ENCODE data around the gene TMSB10.
A peak's percentile ranks its signal among the peaks of the same experiment; 100 is the strongest.

Gene TMSB10

GRCh38 chr2:84882775-84883550, 22.5 kb upstream of the TMSB10 start:
- ChIA-PET POLR2A (interaction anchor here (1.0 kb wide), 1 partner anchor 17 kb away, joined by 3 read pairs; no protein-coding TSS in a partner anchor), CTCF (interaction anchor here (0.7 to 3.3 kb wide), 17 partner anchors 9 to 397 kb away, joined by 3 to 19 read pairs (median 4); partner anchors contain the start of gene TMSB10)
- no peak for DNase-seq
- Histone ChIP-seq H3K27me3 (replicated peaks in 2 of 5; ENCODE audit: control insufficient read depth in 4 of 5, insufficient read depth in 5 of 5, low read length in 4 of 5) (peaks cover 0 to 45% (median 29%) of the 10 kb centered on the region in 5 experiments), H3K36me3 (ENCODE audit: control insufficient read depth in 4 of 4, insufficient read depth in 4 of 4, low read length in 3 of 4) (no peaks in the 10 kb centered on the region), H3K27ac (ENCODE audit: insufficient read depth in 1 of 2, low read depth in 1 of 2, low read length in 2 of 2, poor library complexity in 1 of 2, severe bottlenecking in 2 of 2) (no peak overlapping the region), H3K4me1 (ENCODE audit: control extremely low read depth in 1 of 4, control insufficient read depth in 4 of 4, insufficient read depth in 4 of 4, low read length in 3 of 4) (peaks cover 16 to 33% (median 28%) of the 10 kb centered on the region in 4 experiments), H3K4me3 (ENCODE audit: control insufficient read depth in 1 of 7, extremely low read depth in 1 of 7, insufficient read depth in 4 of 7, low read depth in 2 of 7, low read length in 6 of 7) (no peak overlapping the region), H3K9me3 (ENCODE audit: control extremely low read depth in 1 of 5, control insufficient read depth in 4 of 5, insufficient read depth in 2 of 5, low read depth in 1 of 5, low read length in 4 of 5) (no peaks in the 10 kb centered on the region)
- 94% methylated on average over 2 of the region's 4 CpGs for WGBS (ENCODE audit: insufficient coverage)

- Histone ChIP-seq H3K27me3 (replicated peaks in 2 of 5; ENCODE audit: control insufficient read depth in 4 of 5, insufficient read depth in 5 of 5, low read length in 4 of 5) (peaks cover 0 to 31% (median 20%) of the 10 kb centered on the region in 5 experiments), H3K36me3 (ENCODE audit: control insufficient read depth in 4 of 4, insufficient read depth in 4 of 4, low read length in 3 of 4) (no peaks in the 10 kb centered on the region), H3K27ac (ENCODE audit: insufficient read depth in 1 of 2, low read depth in 1 of 2, low read length in 2 of 2, poor library complexity in 1 of 2, severe bottlenecking in 2 of 2) (no peak overlapping the region), H3K4me3 (ENCODE audit: control insufficient read depth in 1 of 7, extremely low read depth in 1 of 7, insufficient read depth in 4 of 7, low read depth in 2 of 7, low read length in 6 of 7) (no peak overlapping the region), H3K9me3 (ENCODE audit: control extremely low read depth in 1 of 5, control insufficient read depth in 4 of 5, insufficient read depth in 2 of 5, low read depth in 1 of 5, low read length in 4 of 5) (no peaks in the 10 kb centered on the region), H3K4me1 (ENCODE audit: control extremely low read depth in 1 of 4, control insufficient read depth in 4 of 4, insufficient read depth in 4 of 4, low read length in 3 of 4) (peaks cover 22 to 44% (median 40%) of the 10 kb centered on the region in 4 experiments)
- ChIA-PET POLR2A (no interaction called here), CTCF (interaction anchor here (1.4 to 1.6 kb wide), 3 partner anchors 8 to 26 kb away, joined by 3 to 4 read pairs (median 3); no protein-coding TSS in a partner anchor)
- DNase-seq, result no peak
Observed at GRCh38 chr2:84884449-84884848, 21.0 kb upstream of the TMSB10 start.

- 100% methylated on average over 2 of the region's 2 CpGs for WGBS (ENCODE audit: insufficient coverage)
- Histone ChIP-seq H3K36me3 (ENCODE audit: control insufficient read depth in 4 of 4, insufficient read depth in 4 of 4, low read length in 3 of 4) (no peaks in the 10 kb centered on the region), H3K9me3 (ENCODE audit: control extremely low read depth in 1 of 5, control insufficient read depth in 4 of 5, insufficient read depth in 2 of 5, low read depth in 1 of 5, low read length in 4 of 5) (no peaks in the 10 kb centered on the region), H3K27me3 (replicated peaks in 2 of 5; ENCODE audit: control insufficient read depth in 4 of 5, insufficient read depth in 5 of 5, low read length in 4 of 5) (peaks cover 0 to 24% (median 17%) of the 10 kb centered on the region in 5 experiments), H3K27ac (ENCODE audit: insufficient read depth in 1 of 2, low read depth in 1 of 2, low read length in 2 of 2, poor library complexity in 1 of 2, severe bottlenecking in 2 of 2) (no peak overlapping the region), H3K4me1 (ENCODE audit: control extremely low read depth in 1 of 4, control insufficient read depth in 4 of 4, insufficient read depth in 4 of 4, low read length in 3 of 4) (peaks cover 18 to 39% (median 34%) of the 10 kb centered on the region in 4 experiments), H3K4me3 (ENCODE audit: control insufficient read depth in 1 of 7, extremely low read depth in 1 of 7, insufficient read depth in 4 of 7, low read depth in 2 of 7, low read length in 6 of 7) (no peak overlapping the region)
- DNase-seq, result no peak
- CTCF ChIA-PET, result interaction anchor here (1.4 to 1.5 kb wide), 2 partner anchors 9 to 25 kb away, joined by 3 read pairs; no protein-coding TSS in a partner anchor
- POLR2A ChIA-PET, result no interaction called here
Observed at GRCh38 chr2:84885111-84885510, 20.3 kb upstream of the TMSB10 start.

DNA sequence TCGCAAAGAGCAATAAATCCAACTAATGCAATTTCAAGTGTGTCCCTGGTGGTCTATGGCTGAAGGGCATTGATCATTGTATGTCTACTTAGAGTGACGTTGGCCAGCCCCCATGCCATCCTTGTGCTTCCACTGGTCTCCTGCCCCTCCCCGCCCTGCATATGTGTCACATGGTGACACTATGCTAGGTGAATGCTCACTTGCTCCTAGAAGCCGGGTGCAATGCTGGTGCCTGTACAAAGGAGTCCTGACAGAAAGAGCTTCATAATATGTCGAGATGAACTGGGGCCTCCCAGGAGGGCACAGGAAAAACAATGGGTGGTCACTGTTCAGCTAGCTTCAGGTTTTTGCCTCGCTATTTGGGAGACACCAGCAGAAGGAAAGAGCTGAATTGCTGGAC, 18.7 kb upstream of the TMSB10 start:
- peaks cover 0 to 9% (median 5%) of the 10 kb centered on the region in 5 experiments for H3K27me3 ChIP-seq (replicated peaks in 2 of 5; ENCODE audit: control insufficient read depth in 4 of 5, insufficient read depth in 5 of 5, low read length in 4 of 5)
- no peak overlapping the region for H3K4me3 ChIP-seq (ENCODE audit: control insufficient read depth in 1 of 7, extremely low read depth in 1 of 7, insufficient read depth in 4 of 7, low read depth in 2 of 7, low read length in 6 of 7)
- no peaks in the 10 kb centered on the region for H3K36me3 ChIP-seq (ENCODE audit: control insufficient read depth in 4 of 4, insufficient read depth in 4 of 4, low read length in 3 of 4)
- H3K9me3 ChIP-seq (ENCODE audit: control extremely low read depth in 1 of 5, control insufficient read depth in 4 of 5, insufficient read depth in 2 of 5, low read depth in 1 of 5, low read length in 4 of 5), result no peaks in the 10 kb centered on the region
- WGBS (ENCODE audit: insufficient coverage), result 96% methylated on average over 4 of the region's 6 CpGs
- DNase-seq, result no peak
- POLR2A ChIA-PET, result no interaction called here
- CTCF ChIA-PET, result interaction anchor here (0.8 to 4.0 kb wide), 3 partner anchors 15 to 39 kb away, joined by 3 to 20 read pairs (median 3); no protein-coding TSS in a partner anchor
- H3K4me1 ChIP-seq (ENCODE audit: control extremely low read depth in 1 of 4, control insufficient read depth in 4 of 4, insufficient read depth in 4 of 4, low read length in 3 of 4), result peaks cover 10 to 23% (median 18%) of the 10 kb centered on the region in 4 experiments
- H3K27ac ChIP-seq (ENCODE audit: insufficient read depth in 1 of 2, low read depth in 1 of 2, low read length in 2 of 2, poor library complexity in 1 of 2, severe bottlenecking in 2 of 2), result no peak overlapping the region

- no peaks in the 10 kb centered on the region for H3K36me3 ChIP-seq (ENCODE audit: control insufficient read depth in 4 of 4, insufficient read depth in 4 of 4, low read length in 3 of 4)
- H3K27ac ChIP-seq (ENCODE audit: insufficient read depth in 1 of 2, low read depth in 1 of 2, low read length in 2 of 2, poor library complexity in 1 of 2, severe bottlenecking in 2 of 2), result peak overlapping the region; percentile 22 to 71
- CTCF ChIA-PET, result interaction anchor here (1.1 to 4.0 kb wide), 5 partner anchors 9 to 37 kb away, joined by 3 to 20 read pairs (median 4); no protein-coding TSS in a partner anchor
- POLR2A ChIA-PET, result interaction anchor here (0.5 to 2.1 kb wide), 2 partner anchors 18 to 89 kb away, joined by 3 to 8 read pairs; partner anchors contain the start of gene TMSB10
- peak; percentile 74 to 92 (median 91) for DNase-seq
- peak overlapping the region in 5 of 7 experiments; percentile 7 to 46 (median 10) for H3K4me3 ChIP-seq (ENCODE audit: control insufficient read depth in 1 of 7, extremely low read depth in 1 of 7, insufficient read depth in 4 of 7, low read depth in 2 of 7, low read length in 6 of 7)
- no peaks in the 10 kb centered on the region for H3K9me3 ChIP-seq (ENCODE audit: control extremely low read depth in 1 of 5, control insufficient read depth in 4 of 5, insufficient read depth in 2 of 5, low read depth in 1 of 5, low read length in 4 of 5)
- H3K4me1 ChIP-seq (ENCODE audit: control extremely low read depth in 1 of 4, control insufficient read depth in 4 of 4, insufficient read depth in 4 of 4, low read length in 3 of 4), result peaks cover 8 to 17% (median 13%) of the 10 kb centered on the region in 4 experiments
- 28% methylated on average over 3 of the region's 6 CpGs for WGBS (ENCODE audit: insufficient coverage)
- H3K27me3 ChIP-seq (replicated peaks in 2 of 5; ENCODE audit: control insufficient read depth in 4 of 5, insufficient read depth in 5 of 5, low read length in 4 of 5), result peaks cover 0 to 7% (median 2%) of the 10 kb centered on the region in 5 experiments
Observed at GRCh38 chr2:84888401-84889276, 16.8 kb upstream of the TMSB10 start.

DNA sequence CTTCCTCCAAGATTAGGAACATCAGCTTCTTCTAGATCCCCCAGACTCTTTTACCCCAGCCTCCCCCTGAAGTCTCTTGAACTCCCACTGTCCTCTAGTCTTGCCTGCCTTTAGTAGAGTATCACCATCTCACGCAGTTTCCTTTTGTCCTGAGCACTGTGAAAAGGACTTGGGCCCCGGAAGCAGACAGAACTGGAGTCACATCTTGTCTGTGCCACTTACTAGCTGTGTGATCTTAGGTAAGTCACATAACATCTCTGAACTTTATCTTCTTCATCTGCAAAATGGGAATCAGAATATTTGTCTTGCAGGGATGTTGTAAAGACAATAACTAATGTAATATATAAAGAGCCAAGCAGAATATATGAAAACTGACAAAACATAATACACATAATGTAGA, 16.1 kb upstream of the TMSB10 start:
- H3K9me3 ChIP-seq (ENCODE audit: control extremely low read depth in 1 of 5, control insufficient read depth in 4 of 5, insufficient read depth in 2 of 5, low read depth in 1 of 5, low read length in 4 of 5), result no peaks in the 10 kb centered on the region
- CTCF ChIA-PET, result interaction anchor here (0.7 to 4.0 kb wide), 4 partner anchors 9 to 37 kb away, joined by 3 to 20 read pairs (median 4); no protein-coding TSS in a partner anchor
- POLR2A ChIA-PET, result interaction anchor here (2.1 kb wide), 1 partner anchor 17 kb away, joined by 8 read pairs; the partner anchor contains the start of gene TMSB10
- peak overlapping the region in 1 of 2 experiments; percentile 71 for H3K27ac ChIP-seq (ENCODE audit: insufficient read depth in 1 of 2, low read depth in 1 of 2, low read length in 2 of 2, poor library complexity in 1 of 2, severe bottlenecking in 2 of 2)
- peak overlapping the region in 4 of 7 experiments; percentile 7 to 46 (median 10) for H3K4me3 ChIP-seq (ENCODE audit: control insufficient read depth in 1 of 7, extremely low read depth in 1 of 7, insufficient read depth in 4 of 7, low read depth in 2 of 7, low read length in 6 of 7)
- H3K4me1 ChIP-seq (ENCODE audit: control extremely low read depth in 1 of 4, control insufficient read depth in 4 of 4, insufficient read depth in 4 of 4, low read length in 3 of 4), result peaks cover 8 to 22% (median 19%) of the 10 kb centered on the region in 4 experiments
- no peaks in the 10 kb centered on the region for H3K36me3 ChIP-seq (ENCODE audit: control insufficient read depth in 4 of 4, insufficient read depth in 4 of 4, low read length in 3 of 4)
- H3K27me3 ChIP-seq (replicated peaks in 2 of 5; ENCODE audit: control insufficient read depth in 4 of 5, insufficient read depth in 5 of 5, low read length in 4 of 5), result peaks cover 0 to 5% (median 0%) of the 10 kb centered on the region in 5 experiments
- 100% methylated on average over 2 of the region's 2 CpGs for WGBS (ENCODE audit: insufficient coverage)
- no peak for DNase-seq
